HFFc6 (cell line): ENCODE measurements around the gene NPNT. TPM values are rescaled to one million over a fixed set of nuclear protein-coding genes. Genes with fewer than 3 reads are reported as not detected.
A peak's percentile ranks its signal among the peaks of the same experiment; 100 is the strongest.

Experiments
- DNase-seq: peaks from one replicate; pipeline ENCODE4 v3.0.0-alpha.2; 2018
- H3K27ac Mint-ChIP-seq: 2 replicates; pipeline ENCODE4 v1.8.0; 2020; ENCODE audit warnings: mild to moderate bottlenecking, mixed read lengths
- H3K27me3 Mint-ChIP-seq: 2 replicates; pipeline ENCODE4 v1.8.0; 2021; ENCODE audit warnings: mild to moderate bottlenecking, moderate library complexity, mixed read lengths; ENCODE audit not compliant: insufficient read depth
- H3K36me3 Mint-ChIP-seq: 2 replicates; pipeline ENCODE4 v1.8.0; 2021; ENCODE audit warnings: low read depth, mixed read lengths
- H3K4me1 Mint-ChIP-seq: 2 replicates; pipeline ENCODE4 v1.8.0; 2020; ENCODE audit warnings: low read depth, mixed read lengths
- H3K4me3 Mint-ChIP-seq: 2 replicates; pipeline ENCODE4 v1.8.0; 2020; ENCODE audit warnings: mild to moderate bottlenecking, moderate library complexity, mixed read lengths
- H3K9me3 Mint-ChIP-seq: 2 replicates; pipeline ENCODE4 v1.8.0; 2020; ENCODE audit warnings: mild to moderate bottlenecking, mixed read lengths
- total RNA-seq, 6 experiments: library from RNA; stranded (reverse); fragmentation: NEBNext Ultra II Directional; extraction: Animal tissue kit (Norgen Biotek cat#: 25700); gene quantifications; 2 replicates in 1 of 6; 3 replicates in 5 of 6; pipeline ENCODE4 v1.2.3, GENCODE V29; 2021
- TF ChIP-seq, protein P1 (sequence below): fragments of 200-600 bp; sonication (generic); IDR thresholded peaks from 2 replicates; pipeline ENCODE4 v1.5.0; 2021; ENCODE audit warnings: antibody characterized with exemption, mild to moderate bottlenecking

Gene NPNT
- total RNA-seq, 6 experiments from 2014 or later: not detected

DNA sequence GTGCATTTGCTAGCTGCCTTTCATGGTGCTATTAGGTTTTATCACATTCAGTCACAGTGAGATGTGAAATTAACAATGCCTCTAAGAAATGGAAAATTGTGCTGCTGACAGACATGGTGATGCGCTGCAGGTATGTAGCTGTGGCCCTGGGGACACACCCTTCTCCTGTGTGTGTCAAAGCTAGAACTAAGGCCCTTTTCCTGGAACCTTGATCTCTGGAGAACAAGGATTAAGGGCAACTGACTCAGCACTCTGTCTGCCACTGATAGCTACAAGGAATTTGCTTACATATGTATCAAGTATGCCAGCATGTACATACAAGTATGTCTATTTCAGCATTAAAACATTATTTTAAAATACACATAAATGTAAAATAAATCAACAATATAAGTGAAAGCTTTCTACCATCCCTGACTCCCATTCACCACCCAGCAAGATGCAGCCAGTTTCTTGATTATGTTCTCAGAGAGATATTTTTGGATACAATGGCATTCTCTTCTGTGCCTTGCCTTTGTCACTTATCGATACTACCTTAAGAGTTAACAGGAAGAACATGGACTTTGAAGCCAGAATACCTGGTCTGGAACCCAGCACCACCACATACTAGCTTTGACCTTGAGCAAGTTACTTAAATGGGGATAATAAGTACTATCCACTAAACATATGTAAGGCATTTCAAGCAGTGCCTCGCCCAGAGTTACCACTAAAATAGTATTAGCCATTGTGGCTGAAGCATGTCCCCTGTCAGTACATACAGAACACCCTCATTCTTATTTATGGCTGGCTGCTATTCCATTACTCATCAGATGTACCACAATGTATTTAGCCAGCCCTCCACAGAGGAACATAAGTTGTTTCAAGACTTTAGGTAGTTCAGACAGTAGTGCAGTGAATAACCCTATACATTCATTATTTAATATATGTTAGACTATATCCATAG lies 68.5 kb downstream of the NPNT start:
- Mint-ChIP-seq H3K27ac (no peak overlapping the region), H3K27me3 (peaks cover 2% of the 10 kb centered on the region), H3K4me1 (peaks cover 27% of the 10 kb centered on the region), H3K4me3 (no peak overlapping the region), H3K9me3 (no peaks in the 10 kb centered on the region), H3K36me3 (no peaks in the 10 kb centered on the region)
- TF ChIP-seq, protein P1, sequence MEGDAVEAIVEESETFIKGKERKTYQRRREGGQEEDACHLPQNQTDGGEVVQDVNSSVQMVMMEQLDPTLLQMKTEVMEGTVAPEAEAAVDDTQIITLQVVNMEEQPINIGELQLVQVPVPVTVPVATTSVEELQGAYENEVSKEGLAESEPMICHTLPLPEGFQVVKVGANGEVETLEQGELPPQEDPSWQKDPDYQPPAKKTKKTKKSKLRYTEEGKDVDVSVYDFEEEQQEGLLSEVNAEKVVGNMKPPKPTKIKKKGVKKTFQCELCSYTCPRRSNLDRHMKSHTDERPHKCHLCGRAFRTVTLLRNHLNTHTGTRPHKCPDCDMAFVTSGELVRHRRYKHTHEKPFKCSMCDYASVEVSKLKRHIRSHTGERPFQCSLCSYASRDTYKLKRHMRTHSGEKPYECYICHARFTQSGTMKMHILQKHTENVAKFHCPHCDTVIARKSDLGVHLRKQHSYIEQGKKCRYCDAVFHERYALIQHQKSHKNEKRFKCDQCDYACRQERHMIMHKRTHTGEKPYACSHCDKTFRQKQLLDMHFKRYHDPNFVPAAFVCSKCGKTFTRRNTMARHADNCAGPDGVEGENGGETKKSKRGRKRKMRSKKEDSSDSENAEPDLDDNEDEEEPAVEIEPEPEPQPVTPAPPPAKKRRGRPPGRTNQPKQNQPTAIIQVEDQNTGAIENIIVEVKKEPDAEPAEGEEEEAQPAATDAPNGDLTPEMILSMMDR: no peak
- no peak for DNase-seq

DNA sequence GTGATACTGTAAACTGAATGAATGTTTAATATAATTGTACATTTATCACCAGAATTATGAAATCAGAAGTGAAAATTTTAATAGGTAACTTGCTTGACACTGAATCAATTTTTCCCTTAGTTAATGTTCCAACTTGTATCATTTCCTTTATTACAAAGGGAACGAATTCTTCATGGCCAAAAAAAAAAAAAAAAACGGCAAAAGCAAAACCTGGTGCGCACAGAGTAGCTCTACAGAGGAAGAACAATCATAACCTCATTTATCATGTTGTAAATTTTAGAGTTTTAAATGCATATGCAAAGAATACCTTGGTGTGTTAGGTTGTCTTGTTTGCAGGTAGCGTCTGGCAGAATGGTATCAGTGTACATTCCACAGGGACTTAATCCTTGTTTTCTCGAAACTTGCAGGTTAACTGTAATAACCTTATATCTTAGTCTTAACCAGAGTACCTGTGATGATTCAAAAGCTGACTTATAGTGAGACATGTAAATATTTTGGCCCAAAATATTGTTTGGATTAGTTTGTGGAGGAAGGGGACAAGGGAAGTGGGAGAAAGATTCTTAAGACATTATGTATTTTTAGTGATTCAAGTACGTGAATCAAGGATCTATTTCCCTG lies 70.0 kb downstream of the NPNT start:
- DNase-seq: no peak
- peaks cover 2% of the 10 kb centered on the region for H3K27me3 Mint-ChIP-seq
- H3K9me3 Mint-ChIP-seq: no peaks in the 10 kb centered on the region
- H3K4me3 Mint-ChIP-seq: no peak overlapping the region
- H3K4me1 Mint-ChIP-seq: peaks cover 27% of the 10 kb centered on the region
- no peaks in the 10 kb centered on the region for H3K36me3 Mint-ChIP-seq
- no peak overlapping the region for H3K27ac Mint-ChIP-seq
- TF ChIP-seq, protein P1: no peak

DNA sequence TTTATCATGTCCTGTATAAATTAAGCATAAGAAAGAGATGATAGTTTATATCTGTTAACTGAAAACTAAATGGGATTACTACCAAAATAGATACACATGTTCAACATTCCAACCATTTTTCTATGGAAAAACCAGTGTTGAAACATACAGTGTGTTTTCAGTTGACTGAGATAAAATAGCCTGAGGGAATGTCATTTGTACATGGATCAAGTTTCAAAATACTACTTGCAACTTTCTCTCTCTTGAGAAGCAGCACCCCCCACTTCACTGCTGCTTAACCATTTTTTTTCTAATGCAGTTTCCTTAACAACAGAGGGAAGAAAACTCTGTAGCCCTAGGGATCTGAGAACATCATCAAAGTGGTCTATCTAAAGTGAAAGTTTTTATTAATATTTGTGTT lies 70.8 kb downstream of the NPNT start:
- peaks cover 27% of the 10 kb centered on the region for H3K4me1 Mint-ChIP-seq
- no peak overlapping the region for H3K27ac Mint-ChIP-seq

DNA sequence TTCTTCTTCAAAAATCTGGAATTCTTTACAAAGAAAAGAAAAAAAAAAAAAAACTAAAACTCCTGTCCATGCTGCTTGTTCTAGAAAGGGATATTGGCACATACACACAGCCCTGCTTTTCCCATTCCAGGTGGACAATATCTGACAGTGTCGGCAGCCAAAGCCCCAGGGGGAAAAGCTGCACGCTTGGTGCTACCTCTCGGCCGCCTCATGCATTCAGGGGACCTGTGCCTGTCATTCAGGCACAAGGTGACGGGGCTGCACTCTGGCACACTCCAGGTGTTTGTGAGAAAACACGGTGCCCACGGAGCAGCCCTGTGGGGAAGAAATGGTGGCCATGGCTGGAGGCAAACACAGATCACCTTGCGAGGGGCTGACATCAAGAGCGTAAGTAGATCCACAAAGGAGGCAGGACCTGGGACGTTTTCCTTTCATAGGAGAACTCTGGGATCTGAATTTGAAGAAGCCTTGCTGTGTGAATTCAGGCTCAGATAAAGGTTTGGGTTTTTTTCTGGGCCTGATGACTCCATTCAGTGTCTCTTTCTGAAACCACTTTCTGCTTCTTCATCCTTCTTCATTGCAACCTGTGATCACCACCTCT lies 71.9 kb downstream of the NPNT start:
- Mint-ChIP-seq H3K36me3 (no peaks in the 10 kb centered on the region), H3K27ac (no peak overlapping the region), H3K9me3 (no peaks in the 10 kb centered on the region), H3K27me3 (peaks cover 2% of the 10 kb centered on the region), H3K4me1 (peaks cover 27% of the 10 kb centered on the region), H3K4me3 (no peak overlapping the region)
- TF ChIP-seq, protein P1: no peak
- no peak for DNase-seq

More for the DNA sequence above, 70.8 kb downstream of the NPNT start:
- Mint-ChIP-seq H3K4me3 (no peak overlapping the region), H3K36me3 (no peaks in the 10 kb centered on the region), H3K9me3 (no peaks in the 10 kb centered on the region), H3K27me3 (peaks cover 2% of the 10 kb centered on the region)
- peak; percentile 87 for DNase-seq
- TF ChIP-seq, protein P1: no peak

DNA sequence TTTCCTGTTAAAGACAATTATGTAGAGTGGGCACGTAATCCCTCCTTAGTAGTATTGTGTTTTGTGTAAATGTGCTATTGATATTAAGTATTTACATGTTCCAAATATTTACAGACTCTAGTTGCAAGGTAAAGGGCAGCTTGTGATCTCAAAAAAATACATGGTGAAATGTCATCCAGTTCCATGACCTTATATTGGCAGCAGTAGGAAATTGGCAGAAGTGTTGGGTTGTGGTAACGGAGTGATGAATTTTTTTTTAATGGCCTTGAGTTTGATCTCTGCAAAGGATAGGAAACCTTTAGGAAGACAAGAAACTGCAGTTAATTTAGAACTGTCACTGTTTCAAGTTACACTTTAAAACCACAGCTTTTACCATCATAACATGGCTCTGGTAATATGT lies 74.3 kb downstream of the NPNT start:
- H3K9me3 Mint-ChIP-seq: no peaks in the 10 kb centered on the region
- TF ChIP-seq, protein P1: no peak
- peaks cover 22% of the 10 kb centered on the region for H3K4me1 Mint-ChIP-seq
- no peak for DNase-seq
- H3K27ac Mint-ChIP-seq: no peak overlapping the region
- peaks cover 5% of the 10 kb centered on the region for H3K27me3 Mint-ChIP-seq
- H3K36me3 Mint-ChIP-seq: no peaks in the 10 kb centered on the region
- H3K4me3 Mint-ChIP-seq: no peak overlapping the region
